Measurements from ENCODE around the gene ADD1.
A peak's percentile ranks its signal among the peaks of the same experiment; 100 is the strongest.

Gene ADD1

DNA sequence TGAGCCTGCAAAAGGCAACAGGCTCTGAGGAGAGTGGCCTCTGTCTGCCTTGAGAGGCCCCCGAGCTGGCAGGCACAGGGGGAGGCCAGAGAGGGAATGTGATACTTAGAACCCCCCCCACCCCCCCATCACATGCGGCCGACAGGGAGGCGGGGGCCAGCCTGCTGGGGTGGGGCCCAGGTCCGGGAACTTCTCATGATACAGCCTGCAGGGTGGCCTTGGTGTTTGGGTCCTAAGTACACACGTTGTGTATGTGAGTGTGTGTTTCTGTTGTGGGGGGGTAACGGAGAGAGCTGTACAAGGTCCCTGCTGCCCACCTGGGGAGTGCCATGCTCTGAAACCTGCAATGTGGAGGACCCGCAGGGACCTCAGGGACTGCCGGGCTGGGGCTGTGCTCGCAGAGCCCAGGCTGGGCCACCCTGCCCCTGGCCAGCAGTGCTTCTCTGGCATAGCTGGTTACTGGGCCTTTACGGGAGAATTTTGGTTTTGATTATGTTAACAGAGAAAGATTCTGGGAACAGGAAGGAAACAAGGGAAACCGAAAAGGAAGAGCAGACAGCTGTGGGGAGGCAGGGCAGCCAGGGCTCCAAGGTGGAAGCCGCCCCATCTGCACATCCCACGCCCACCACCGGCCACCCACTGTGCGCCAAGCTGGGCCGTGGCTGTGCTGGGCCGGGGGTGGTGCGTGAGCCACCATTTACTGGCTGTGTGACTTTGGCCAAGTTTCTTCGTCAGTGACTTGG lies 30.9 kb upstream of the ADD1 start:
- H3K4me3 ChIP-seq (ENCODE audit: low read depth, low read length): peak overlapping the region; percentile 77
- TF ChIP-seq, protein P1, sequence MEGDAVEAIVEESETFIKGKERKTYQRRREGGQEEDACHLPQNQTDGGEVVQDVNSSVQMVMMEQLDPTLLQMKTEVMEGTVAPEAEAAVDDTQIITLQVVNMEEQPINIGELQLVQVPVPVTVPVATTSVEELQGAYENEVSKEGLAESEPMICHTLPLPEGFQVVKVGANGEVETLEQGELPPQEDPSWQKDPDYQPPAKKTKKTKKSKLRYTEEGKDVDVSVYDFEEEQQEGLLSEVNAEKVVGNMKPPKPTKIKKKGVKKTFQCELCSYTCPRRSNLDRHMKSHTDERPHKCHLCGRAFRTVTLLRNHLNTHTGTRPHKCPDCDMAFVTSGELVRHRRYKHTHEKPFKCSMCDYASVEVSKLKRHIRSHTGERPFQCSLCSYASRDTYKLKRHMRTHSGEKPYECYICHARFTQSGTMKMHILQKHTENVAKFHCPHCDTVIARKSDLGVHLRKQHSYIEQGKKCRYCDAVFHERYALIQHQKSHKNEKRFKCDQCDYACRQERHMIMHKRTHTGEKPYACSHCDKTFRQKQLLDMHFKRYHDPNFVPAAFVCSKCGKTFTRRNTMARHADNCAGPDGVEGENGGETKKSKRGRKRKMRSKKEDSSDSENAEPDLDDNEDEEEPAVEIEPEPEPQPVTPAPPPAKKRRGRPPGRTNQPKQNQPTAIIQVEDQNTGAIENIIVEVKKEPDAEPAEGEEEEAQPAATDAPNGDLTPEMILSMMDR (IDR thresholded peaks at IDR 0.05; ENCODE audit: insufficient read depth, low read depth, low read length, missing control alignments): no peak
- peak; percentile 40 for DNase-seq (ENCODE audit: low read depth)

DNA sequence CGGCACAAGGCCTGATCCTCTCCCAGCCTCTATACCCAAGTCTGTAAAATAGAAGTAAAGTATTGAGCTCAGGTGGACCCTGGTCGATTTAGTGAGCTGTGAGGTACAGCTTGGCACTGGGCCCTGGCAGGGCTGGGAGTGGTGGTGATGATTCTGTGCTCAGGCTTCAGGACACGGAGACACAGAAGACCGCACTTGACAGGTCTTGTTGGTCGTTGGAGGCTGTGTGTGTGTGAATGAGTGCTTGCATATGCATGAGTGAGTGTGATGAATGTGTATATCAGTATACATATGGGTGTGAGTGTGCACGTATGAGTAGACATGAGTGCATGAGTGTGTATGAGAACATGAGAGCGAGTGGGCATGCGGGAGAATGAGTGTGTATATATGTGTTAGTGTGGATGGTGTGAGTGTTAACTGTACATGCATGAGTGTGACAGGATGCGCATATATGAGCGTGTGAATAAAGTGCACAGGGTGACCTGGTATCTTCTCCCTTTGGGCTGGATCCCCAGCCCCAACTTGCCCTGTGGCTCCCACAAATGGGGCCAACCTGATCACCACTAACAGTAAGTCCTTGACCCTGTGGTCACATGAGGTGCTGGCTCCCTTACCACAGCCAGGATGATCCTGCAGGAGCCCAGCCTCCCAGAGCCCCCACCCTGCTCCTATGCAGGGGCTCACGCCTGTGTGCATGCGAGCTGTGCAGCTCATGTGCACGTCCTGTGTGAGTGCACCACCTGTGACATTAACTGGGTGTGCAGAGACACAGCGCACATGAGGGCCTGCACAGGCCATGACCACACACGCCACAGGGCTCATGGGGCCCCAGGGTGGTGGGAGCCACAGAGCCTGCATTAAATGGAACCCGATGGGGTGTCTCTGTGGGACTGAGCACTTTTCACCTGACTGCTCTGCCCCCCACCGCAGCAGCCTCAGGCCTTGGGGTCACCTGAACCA lies 29.9 kb upstream of the ADD1 start:
- DNase-seq (ENCODE audit: low read depth): no peak
- TF ChIP-seq, protein P1 (IDR thresholded peaks at IDR 0.05; ENCODE audit: insufficient read depth, low read depth, low read length, missing control alignments): no peak
- H3K4me3 ChIP-seq (ENCODE audit: low read depth, low read length): peak overlapping the region; percentile 77

DNA sequence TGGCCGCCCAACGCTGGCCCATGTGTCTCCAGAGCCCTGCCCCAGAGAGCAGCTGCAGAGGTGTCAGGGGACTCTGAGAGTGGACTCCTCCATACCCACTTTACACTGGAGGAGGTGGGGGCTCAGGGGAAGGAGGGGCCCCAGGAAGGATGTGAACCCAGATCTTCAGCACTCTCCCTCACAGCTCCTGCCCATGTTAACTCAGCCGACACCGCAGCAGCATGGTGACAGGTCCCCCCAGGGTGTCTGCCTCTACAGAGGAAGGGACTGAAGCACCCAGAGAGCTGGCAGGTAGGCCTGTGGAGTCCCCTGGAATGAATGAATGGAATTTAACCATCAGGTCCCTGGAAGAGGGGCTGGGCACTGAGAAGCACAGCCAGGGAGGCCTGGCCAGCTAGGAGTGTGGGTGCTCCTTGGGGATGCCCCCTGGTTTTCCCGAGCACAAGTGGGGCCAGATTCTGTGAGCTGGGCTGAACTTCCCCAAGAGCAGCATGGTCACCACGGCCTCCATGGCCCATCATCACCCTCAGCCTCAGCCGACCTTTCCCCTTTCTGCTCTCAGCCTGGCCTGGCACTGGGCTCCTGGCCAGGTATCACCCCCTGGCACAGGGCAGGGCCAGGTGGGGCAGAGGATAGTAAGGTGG lies 28.9 kb upstream of the ADD1 start:
- H3K4me3 ChIP-seq (ENCODE audit: low read depth, low read length): no peak overlapping the region
- TF ChIP-seq, protein P1 (IDR thresholded peaks at IDR 0.05; ENCODE audit: insufficient read depth, low read depth, low read length, missing control alignments): no peak
- DNase-seq (ENCODE audit: low read depth): no peak

DNA sequence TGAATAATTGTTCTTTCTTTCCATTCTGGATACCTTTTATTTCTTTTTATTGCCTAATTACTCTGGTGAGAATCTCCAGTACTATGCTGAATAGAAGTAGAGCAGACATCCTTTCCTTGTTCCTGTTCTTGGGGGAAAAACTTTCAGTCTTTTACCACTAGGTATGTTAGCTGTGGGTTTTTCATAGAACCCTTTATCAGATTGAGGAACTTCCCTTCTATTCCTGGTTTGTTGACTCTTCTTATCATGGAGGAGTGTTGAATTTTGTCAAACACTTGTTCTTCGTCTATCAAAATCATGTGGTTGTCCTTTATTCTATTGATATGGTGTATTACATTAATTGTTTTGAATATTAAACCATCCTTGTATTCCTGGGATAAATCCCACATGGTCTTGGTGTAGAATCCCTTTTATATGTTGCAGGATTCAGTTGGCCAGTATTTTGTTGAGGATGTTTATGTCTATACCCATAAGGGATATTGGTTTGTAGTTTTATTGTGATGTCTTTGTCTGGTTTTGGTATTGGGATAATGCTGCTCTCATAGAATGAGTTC lies 27.2 kb upstream of the ADD1 start:
- DNase-seq (ENCODE audit: low read depth): no peak
- no peak overlapping the region for H3K4me3 ChIP-seq (ENCODE audit: low read depth, low read length)
- TF ChIP-seq, protein P1 (IDR thresholded peaks at IDR 0.05; ENCODE audit: insufficient read depth, low read depth, low read length, missing control alignments): no peak

DNA sequence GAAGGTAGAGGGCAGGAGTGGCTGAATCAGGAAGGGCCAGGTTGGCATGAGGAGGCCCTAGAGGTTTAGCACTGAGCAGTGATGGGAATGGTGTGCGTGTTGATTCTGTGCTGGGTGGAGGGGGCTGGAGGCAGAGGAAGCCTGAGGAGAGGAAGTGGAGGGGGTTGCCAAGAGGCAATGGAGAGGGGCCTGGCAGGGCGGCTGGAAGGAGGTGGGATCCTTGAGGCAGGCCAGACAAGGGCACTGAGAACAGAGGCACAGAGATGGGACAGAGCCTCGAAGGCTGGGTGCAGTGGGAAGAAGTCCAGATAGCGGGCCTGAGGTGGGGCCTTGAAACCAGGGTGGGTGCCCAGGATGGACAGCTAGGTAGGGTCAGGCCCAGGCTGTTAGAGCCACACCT lies 26.5 kb upstream of the ADD1 start:
- DNase-seq (ENCODE audit: low read depth): no peak
- TF ChIP-seq, protein P1 (IDR thresholded peaks at IDR 0.05; ENCODE audit: insufficient read depth, low read depth, low read length, missing control alignments): no peak
- H3K4me3 ChIP-seq (ENCODE audit: low read depth, low read length): no peak overlapping the region

DNA sequence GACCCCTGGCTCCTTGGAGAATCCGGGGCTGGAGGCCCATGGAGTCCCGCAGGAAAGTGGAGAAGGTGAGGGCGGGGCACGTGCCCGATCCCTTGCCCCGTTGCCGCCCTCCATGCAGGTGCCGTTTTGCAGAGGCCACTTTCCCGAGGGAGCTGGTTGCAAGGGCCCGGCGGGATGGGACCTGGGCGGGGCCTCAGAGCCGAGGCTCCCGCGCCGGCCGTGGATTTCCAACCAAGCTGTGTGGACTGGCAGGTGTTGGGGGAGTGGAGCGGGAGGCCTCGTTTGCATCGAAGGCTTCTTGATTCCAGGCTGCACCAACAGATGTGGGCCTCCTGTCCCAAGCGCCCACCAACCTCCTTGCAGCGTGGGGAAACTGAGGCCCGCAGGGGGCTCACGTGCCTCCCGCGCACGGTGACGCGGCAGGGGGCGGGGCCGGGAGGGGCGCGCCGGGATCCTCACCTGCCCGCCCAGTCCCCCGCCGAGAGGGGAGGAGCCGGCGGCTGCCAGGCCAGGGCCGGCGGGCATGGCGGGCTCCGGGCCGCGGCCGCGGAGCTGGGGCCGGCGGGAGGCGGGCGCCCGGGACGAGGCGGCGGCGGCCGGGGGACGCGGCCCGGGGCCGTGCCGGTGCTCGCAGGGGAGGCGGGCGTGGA lies 25.8 kb upstream of the ADD1 start:
- no peak for DNase-seq (ENCODE audit: low read depth)
- peak overlapping the region; percentile 53 for H3K4me3 ChIP-seq (ENCODE audit: low read depth, low read length)
- TF ChIP-seq, protein P1 (IDR thresholded peaks at IDR 0.05; ENCODE audit: insufficient read depth, low read depth, low read length, missing control alignments): no peak

Measured in GM12865 (cell line).